ENCODE measurements around the gene PDE4D.

DNA sequence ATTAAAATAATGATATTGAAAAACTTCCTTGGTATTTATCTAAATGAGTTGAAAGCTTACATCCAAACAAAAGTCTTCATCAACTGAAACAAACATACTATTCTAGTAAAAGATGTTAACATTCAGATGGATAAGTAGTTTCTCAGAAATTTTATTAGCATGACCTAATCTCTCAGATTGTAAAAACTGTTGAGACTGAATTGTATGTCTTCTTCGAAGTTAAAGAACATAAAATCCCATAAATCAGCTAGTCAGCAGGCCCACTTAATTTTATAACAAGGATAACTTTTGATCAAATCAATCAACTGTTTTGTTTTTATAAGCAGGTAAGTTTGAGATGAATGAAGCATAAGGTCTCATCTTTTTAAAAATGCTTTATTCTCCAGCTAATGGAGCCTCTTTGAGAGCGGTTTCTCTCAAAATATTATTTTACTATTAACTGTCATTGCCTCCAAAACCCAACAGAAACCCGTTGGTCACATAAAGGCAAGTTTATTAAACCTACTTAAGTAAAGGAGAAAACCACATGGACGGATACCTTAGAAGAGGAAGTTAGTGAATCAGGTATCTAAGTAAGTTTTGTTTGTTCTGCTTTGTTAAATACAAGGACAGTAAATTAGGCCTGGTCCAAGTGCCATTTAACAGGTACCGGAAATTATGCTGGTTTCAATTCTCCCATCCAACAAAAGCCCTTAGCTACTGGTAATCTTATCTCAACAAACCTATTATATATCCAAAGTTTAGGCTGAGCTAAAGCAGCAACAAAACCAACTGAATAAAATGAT is 457.0 kb downstream of the PDE4D start:
- TF ChIP-seq FOXK1 (CRISPR knock-in tag; IDR thresholded peaks at IDR 0.05), result no peak
- TF ChIP-seq, protein P1, sequence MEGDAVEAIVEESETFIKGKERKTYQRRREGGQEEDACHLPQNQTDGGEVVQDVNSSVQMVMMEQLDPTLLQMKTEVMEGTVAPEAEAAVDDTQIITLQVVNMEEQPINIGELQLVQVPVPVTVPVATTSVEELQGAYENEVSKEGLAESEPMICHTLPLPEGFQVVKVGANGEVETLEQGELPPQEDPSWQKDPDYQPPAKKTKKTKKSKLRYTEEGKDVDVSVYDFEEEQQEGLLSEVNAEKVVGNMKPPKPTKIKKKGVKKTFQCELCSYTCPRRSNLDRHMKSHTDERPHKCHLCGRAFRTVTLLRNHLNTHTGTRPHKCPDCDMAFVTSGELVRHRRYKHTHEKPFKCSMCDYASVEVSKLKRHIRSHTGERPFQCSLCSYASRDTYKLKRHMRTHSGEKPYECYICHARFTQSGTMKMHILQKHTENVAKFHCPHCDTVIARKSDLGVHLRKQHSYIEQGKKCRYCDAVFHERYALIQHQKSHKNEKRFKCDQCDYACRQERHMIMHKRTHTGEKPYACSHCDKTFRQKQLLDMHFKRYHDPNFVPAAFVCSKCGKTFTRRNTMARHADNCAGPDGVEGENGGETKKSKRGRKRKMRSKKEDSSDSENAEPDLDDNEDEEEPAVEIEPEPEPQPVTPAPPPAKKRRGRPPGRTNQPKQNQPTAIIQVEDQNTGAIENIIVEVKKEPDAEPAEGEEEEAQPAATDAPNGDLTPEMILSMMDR (IDR thresholded peaks at IDR 0.05), result no peak
- TF ChIP-seq SP1 (CRISPR knock-in tag; conservative IDR thresholded peaks at IDR 0.05), result no peak
- TF ChIP-seq ESRRA (CRISPR knock-in tag; IDR thresholded peaks at IDR 0.05; ENCODE audit: borderline replicate concordance), result no peak
- no peak for TF ChIP-seq RELA (CRISPR knock-in tag; IDR thresholded peaks at IDR 0.05; ENCODE audit: borderline replicate concordance)
- TF ChIP-seq CREM (CRISPR knock-in tag; IDR thresholded peaks at IDR 0.05), result no peak
- no peak for TF ChIP-seq NFYB (CRISPR knock-in tag; conservative IDR thresholded peaks at IDR 0.05; ENCODE audit: low read depth)
